Right lobe of liver (tissue), 6 donors: ENCODE measurements around the gene MTMR4. TPM values are rescaled to one million over a fixed set of nuclear protein-coding genes. Genes with fewer than 3 reads are reported as not detected.

Experiments
- ATAC-seq, 4 donors: fragments of 200-7000 bp; cut with Tn5 transposase; one replicate each; pipeline ENCODE4 v1.9.1; 2020; ENCODE audit warnings: mild to moderate bottlenecking in 4 of 4, moderate library complexity in 4 of 4
- DNase-seq, 3 donors: peaks; one replicate each; pipeline ENCODE4 v3.0.0-alpha.2; 2020
- H3K27ac ChIP-seq, 3 donors: fragments of 200-600 bp; one replicate each; pipeline ENCODE4 v1.8.0; 2022
- H3K27me3 ChIP-seq, 2 donors: fragments of 200-600 bp; one replicate each; pipeline ENCODE4 v1.8.0; 2022
- H3K36me3 ChIP-seq, 4 donors: fragments of 200-600 bp; sonication (generic) in 1 of 4; one replicate each; pipeline versions ENCODE4 v1.5.1 to v1.8.0; 2017 to 2022; ENCODE audit warnings: control low read depth in 1 of 4
- H3K4me1 ChIP-seq, 4 donors: fragments of 200-600 bp; sonication (generic) in 1 of 4; one replicate each; pipeline versions ENCODE4 v1.5.1 to v1.8.0; 2017 to 2022; ENCODE audit warnings: control low read depth in 1 of 4
- H3K4me3 ChIP-seq, 3 donors: fragments of 200-600 bp; one replicate each; pipeline ENCODE4 v1.8.0; 2022
- H3K9me3 ChIP-seq, 4 donors: fragments of 200-600 bp; sonication (generic) in 1 of 4; one replicate each; pipeline versions ENCODE4 v1.5.1 to v1.8.0; 2017 to 2022; ENCODE audit warnings: control low read depth in 1 of 4
- POLR2A ChIP-seq: fragments of 450-650 bp; IDR thresholded peaks from one replicate; pipeline ENCODE4 v1.6.1; 2017; ENCODE audit warnings: antibody characterized with exemption, mild to moderate bottlenecking
- whole genome bisulfite sequencing: methylation state at CpG from one replicate; pipeline ENCODE4 v1.1.6; 2018; ENCODE audit warnings: low coverage, low lambda C conversion rate; ENCODE audit not compliant: insufficient coverage; ENCODE audit errors: missing lambda C conversion rate; 5-methylcytosine and 5-hydroxymethylcytosine counted together
- intact Hi-C, 2 donors: fragments of 100-400 bp; cut with DNase I; formaldehyde crosslinking; loops; one replicate each; pipeline versions ENCODE4 v1.11.2 to v1.14.1; 2022
- total RNA-seq, 6 experiments: library from RNA; depleted of rRNA in 2 of 6; stranded (reverse); fragments of >200 nt in 2 of 6; fragmentation: NEBNext Ultra II Directional in 3 of 6; extraction: Animal tissue kit (Norgen Biotek cat#: 25700) in 3 of 6; gene quantifications; one replicate each; pipeline versions ENCODE4 v1.1.0 to v1.2.4, GENCODE V29; 2016 to 2023
- TF ChIP-seq, protein P1 (sequence below), 4 donors: fragments of 200-600 bp in 3 of 4; fragments of 450-650 bp in 1 of 4; IDR thresholded peaks; one replicate each; pipeline versions ENCODE4 v1.5.1 to v1.8.0; 2016 to 2022; ENCODE audit warnings: antibody characterized with exemption in 4 of 4, mild to moderate bottlenecking in 2 of 4
- donor health status: DM: no; HTN: yes; CAD: no.
- donor health status: DM: no; HTN: no; CAD: no.
- donor health status: DM: no; HTN: no; CAD: no.
- donor health status: DM: no; HTN: yes; CAD: no.
- donor health status: DM: no; HTN: yes; CAD: no.

The MTMR4 gene
- total RNA-seq, 6 experiments from 2014 or later: 46.4 to 101 (median 59.7) TPM

- DNase-seq (no peak), ATAC-seq (no peak)
- intact Hi-C loops: no loop called here
- no CpG with 5 or more reads among the region's 3 CpGs for WGBS
- H3K9me3 ChIP-seq: no peaks in the 10 kb centered on the region
- no peak for TF ChIP-seq POLR2A
- TF ChIP-seq, protein P1, sequence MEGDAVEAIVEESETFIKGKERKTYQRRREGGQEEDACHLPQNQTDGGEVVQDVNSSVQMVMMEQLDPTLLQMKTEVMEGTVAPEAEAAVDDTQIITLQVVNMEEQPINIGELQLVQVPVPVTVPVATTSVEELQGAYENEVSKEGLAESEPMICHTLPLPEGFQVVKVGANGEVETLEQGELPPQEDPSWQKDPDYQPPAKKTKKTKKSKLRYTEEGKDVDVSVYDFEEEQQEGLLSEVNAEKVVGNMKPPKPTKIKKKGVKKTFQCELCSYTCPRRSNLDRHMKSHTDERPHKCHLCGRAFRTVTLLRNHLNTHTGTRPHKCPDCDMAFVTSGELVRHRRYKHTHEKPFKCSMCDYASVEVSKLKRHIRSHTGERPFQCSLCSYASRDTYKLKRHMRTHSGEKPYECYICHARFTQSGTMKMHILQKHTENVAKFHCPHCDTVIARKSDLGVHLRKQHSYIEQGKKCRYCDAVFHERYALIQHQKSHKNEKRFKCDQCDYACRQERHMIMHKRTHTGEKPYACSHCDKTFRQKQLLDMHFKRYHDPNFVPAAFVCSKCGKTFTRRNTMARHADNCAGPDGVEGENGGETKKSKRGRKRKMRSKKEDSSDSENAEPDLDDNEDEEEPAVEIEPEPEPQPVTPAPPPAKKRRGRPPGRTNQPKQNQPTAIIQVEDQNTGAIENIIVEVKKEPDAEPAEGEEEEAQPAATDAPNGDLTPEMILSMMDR (IDR thresholded peaks at IDR 0.05): no peak
- no peaks in the 10 kb centered on the region for H3K36me3 ChIP-seq
- H3K27me3 ChIP-seq: no peaks in the 10 kb centered on the region
- H3K4me1 ChIP-seq: peaks cover 0 to 47% (median 15%) of the 10 kb centered on the region in 4 donors
- H3K4me3 ChIP-seq: peak overlapping the region; percentile 49 to 68 (median 54)
- H3K27ac ChIP-seq: no peak overlapping the region
These were observed 18.1 kb upstream of the MTMR4 start for GRCh38 chr17:58532555-58532951.

DNA sequence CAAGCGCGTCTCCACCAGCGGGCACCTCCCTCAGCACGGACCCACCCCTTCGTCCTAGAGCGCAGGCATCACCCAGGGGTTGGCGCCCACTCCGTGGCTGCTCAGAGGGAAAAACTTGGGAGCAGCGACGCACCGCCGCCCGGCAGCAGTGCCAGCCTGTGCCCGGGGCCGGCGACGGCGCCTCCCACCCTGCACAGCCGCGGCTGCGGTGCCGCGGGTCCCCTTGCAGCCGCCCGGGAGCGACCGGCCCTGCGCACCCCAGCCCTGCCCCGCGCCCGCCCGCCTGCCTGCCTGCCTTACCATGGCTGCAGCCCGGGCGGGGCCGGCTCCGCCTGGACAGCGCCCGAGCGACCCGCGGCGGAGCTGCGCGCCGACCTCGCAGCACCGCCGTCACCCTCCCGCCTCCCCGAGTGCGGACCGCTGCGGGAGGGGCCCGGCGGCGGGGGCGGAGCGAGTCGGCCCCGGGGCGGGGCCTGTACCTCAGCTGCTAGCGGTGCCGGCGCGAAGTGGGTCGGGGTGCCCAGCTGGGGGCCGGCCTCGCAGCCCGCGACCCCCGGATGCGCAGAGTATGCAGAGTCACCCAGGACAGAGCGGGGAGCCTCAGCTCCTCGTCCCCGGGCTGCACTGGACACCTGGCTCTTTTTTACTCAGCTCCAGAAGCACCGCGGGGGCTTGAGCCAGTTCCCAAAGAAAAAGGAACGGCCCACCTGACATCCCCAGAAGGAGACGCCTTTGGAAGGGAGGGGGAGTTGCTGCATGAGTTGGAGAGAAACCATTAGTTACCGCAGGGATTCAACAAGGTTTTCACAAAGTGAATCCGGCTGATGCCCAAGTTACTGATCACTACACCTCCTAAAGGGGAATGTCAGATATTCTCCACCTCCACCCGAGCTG lies 17.5 kb upstream of the MTMR4 start:
- ATAC-seq (peak; percentile 77 to 90 (median 83)), DNase-seq (peak; percentile 75 to 82 (median 79))
- Histone ChIP-seq H3K36me3 (no peaks in the 10 kb centered on the region), H3K4me1 (peaks cover 0 to 50% (median 15%) of the 10 kb centered on the region in 4 donors), H3K9me3 (no peaks in the 10 kb centered on the region), H3K27ac (peak overlapping the region in 2 of 3 donors; percentile 26 to 59), H3K4me3 (peak overlapping the region; percentile 49 to 68 (median 54)), H3K27me3 (no peaks in the 10 kb centered on the region)
- 8% methylated on average over 9 of the region's 82 CpGs for WGBS
- intact Hi-C loops: no loop called here
- TF ChIP-seq, protein P1 (IDR thresholded peaks at IDR 0.05): no peak
- TF ChIP-seq POLR2A: peak; percentile 59

DNA sequence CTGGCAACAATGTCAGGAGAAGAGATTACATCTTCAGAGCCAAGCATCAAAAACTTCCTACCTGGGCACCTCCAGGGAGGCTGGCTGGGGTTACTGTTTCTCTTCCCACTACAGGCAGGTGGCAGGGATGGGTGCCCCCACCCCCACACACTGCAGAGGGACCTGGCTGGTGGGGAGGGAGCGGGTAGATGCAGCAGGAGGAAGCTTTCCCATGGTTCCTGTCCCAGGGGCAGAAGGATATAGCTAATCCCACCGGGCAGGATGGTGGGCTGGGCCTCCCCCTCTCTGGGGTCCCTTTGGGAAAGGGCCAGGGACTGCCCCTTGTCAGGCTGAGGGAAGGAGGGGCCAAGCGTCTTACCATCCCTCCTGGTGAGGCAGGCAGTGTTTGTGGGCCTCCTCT lies 16.7 kb upstream of the MTMR4 start:
- H3K27ac ChIP-seq: peak overlapping the region in 2 of 3 donors; percentile 26 to 59
- no peak for ATAC-seq
- intact Hi-C loops: no loop called here
- no peaks in the 10 kb centered on the region for H3K27me3 ChIP-seq
- TF ChIP-seq POLR2A: no peak
- TF ChIP-seq, protein P1 (IDR thresholded peaks at IDR 0.05): no peak
- 80% methylated on average over 1 of the region's 3 CpGs for WGBS
- H3K36me3 ChIP-seq: no peaks in the 10 kb centered on the region
- DNase-seq: no peak
- peaks cover 0 to 49% (median 14%) of the 10 kb centered on the region in 4 donors for H3K4me1 ChIP-seq
- H3K9me3 ChIP-seq: no peaks in the 10 kb centered on the region
- peak overlapping the region; percentile 49 to 68 (median 54) for H3K4me3 ChIP-seq

- H3K9me3 ChIP-seq: no peaks in the 10 kb centered on the region
- intact Hi-C loops: no loop called here
- TF ChIP-seq POLR2A: no peak
- TF ChIP-seq, protein P1 (IDR thresholded peaks at IDR 0.05): no peak
- peaks cover 0 to 46% (median 11%) of the 10 kb centered on the region in 4 donors for H3K4me1 ChIP-seq
- no peak overlapping the region for H3K4me3 ChIP-seq
- H3K36me3 ChIP-seq: no peaks in the 10 kb centered on the region
- H3K27me3 ChIP-seq: no peaks in the 10 kb centered on the region
- no peak overlapping the region for H3K27ac ChIP-seq
- DNase-seq: no peak
- no peak for ATAC-seq
- WGBS: 80% methylated on average over 1 of the region's 2 CpGs
These were observed 16.2 kb upstream of the MTMR4 start for GRCh38 chr17:58530655-58531054.
